Measurements from ENCODE around the gene OR2V2. TPM values are rescaled to one million over a fixed set of nuclear protein-coding genes. Genes with fewer than 3 reads are reported as not detected.

The OR2V2 gene
- total and polyA plus RNA-seq, 10 of the 15 experiments (the other 5 are each of a cell fraction or from before 2014, with no cell fraction given), result 0.26 TPM; not detected in 9

GRCh38 chr5:181204826-181205760 lies 57.7 kb downstream of the OR2V2 start, which contains the start of gene TRIM7 (continued):
- no peak for TF ChIP-seq CEBPZ (IDR thresholded peaks at IDR 0.05; ENCODE audit: low read depth, low read length)
- peak; percentile 32; the same call in 1 of the 2 replicates for TF ChIP-seq DPF2 (IDR thresholded peaks at IDR 0.05)
- no peak for TF ChIP-seq CBFB (IDR thresholded peaks at IDR 0.05; ENCODE audit: low read depth)
- TF ChIP-seq IRF4 (IDR thresholded peaks at IDR 0.05; ENCODE audit: low read depth, low read length), result no peak
- TF ChIP-seq RB1 (IDR thresholded peaks at IDR 0.05; ENCODE audit: borderline replicate concordance), result 0 out of 2 replicates have a peak, but pooled peaks have one; percentile 31
- no peak for TF ChIP-seq ZBTB33 (IDR thresholded peaks at IDR 0.05)
- TF ChIP-seq HDAC6 (IDR thresholded peaks at IDR 0.05; ENCODE audit: unreplicated experiment), result peak; percentile 89
- TF ChIP-seq RBBP5 (conservative IDR thresholded peaks at IDR 0.05), result no peak
- no peak for TF ChIP-seq ATF2 (IDR thresholded peaks at IDR 0.05; ENCODE audit: low read length)
- no peak for TF ChIP-seq WRNIP1 (IDR thresholded peaks at IDR 0.05; ENCODE audit: borderline replicate concordance, low read depth, low read length)
- TF ChIP-seq SREBF2 (IDR thresholded peaks at IDR 0.05; ENCODE audit: low read length), result no peak
- peak in 1 of 2 experiments; percentile 34; a peak in 1 of 4 replicates for TF ChIP-seq BHLHE40 (IDR thresholded peaks at IDR 0.05; ENCODE audit: borderline replicate concordance in 1 of 2, low read depth in 2 of 2, low read length in 1 of 2)
